Prostate gland (tissue), 2 donors: Measurements from ENCODE around the gene CASP8AP2. TPM values are rescaled to one million over a fixed set of nuclear protein-coding genes. Genes with fewer than 3 reads are reported as not detected.

Experiments
- DNase-seq: peaks from one replicate; pipeline ENCODE4 v3.0.0-alpha.2; 2019; ENCODE audit warnings: low spot score
- H3K27ac ChIP-seq, 2 donors: fragments of 200-600 bp; sonication (generic); 2 replicates each; pipeline ENCODE4 v1.5.1; 2017 to 2019
- H3K27me3 ChIP-seq: fragments of 200-600 bp; sonication (generic); replicated peaks from 2 replicates; pipeline ENCODE4 v1.5.1; 2019; ENCODE audit not compliant: insufficient read depth
- H3K36me3 ChIP-seq, 2 donors: fragments of 200-600 bp; sonication (generic); 1 replicate in 1 of 2; 2 replicates in 1 of 2; pipeline versions ENCODE4 v1.5.1 to v1.8.1; 2017 to 2019
- H3K4me1 ChIP-seq: fragments of 200-600 bp; sonication (generic); replicated peaks from 2 replicates; pipeline ENCODE4 v1.5.1; 2019
- H3K4me3 ChIP-seq, 2 donors: fragments of 200-600 bp; sonication (generic); 2 replicates each; pipeline ENCODE4 v1.5.1; 2017 to 2019
- H3K9me3 ChIP-seq: fragments of 200-600 bp; sonication (generic); 2 replicates; pipeline ENCODE4 v1.5.1; 2017
- POLR2A ChIP-seq: fragments of 450-650 bp; IDR thresholded peaks from one replicate; pipeline ENCODE4 v1.6.1; 2016; ENCODE audit warnings: antibody characterized with exemption, mild to moderate bottlenecking
- POLR2AphosphoS5 ChIP-seq: sonication (generic); formaldehyde crosslinking; IDR thresholded peaks from one replicate; pipeline ENCODE4 v1.6.1; 2017; ENCODE audit warnings: antibody characterized with exemption
- WGBS: methylation state at CpG from one replicate; pipeline ENCODE4 v1.1.5; 2018; 5-methylcytosine and 5-hydroxymethylcytosine counted together
- intact Hi-C: fragments of 100-400 bp; cut with DNase I; formaldehyde crosslinking; loops from one replicate; pipeline ENCODE4 v1.14.2; 2022
- small RNA-seq, 2 donors: library from RNA; depleted of rRNA; stranded (forward); fragments of <200 nt; gene quantifications; one replicate each; pipeline ENCODE3, GENCODE V24; 2016
- total RNA-seq, 2 donors: library from RNA; depleted of rRNA; stranded (reverse); fragments of >200 nt; gene quantifications; one replicate each; pipeline ENCODE4 v1.1.0, GENCODE V29; 2016
- TF ChIP-seq, protein P1 (sequence below), 4 experiments: fragments of 200-600 bp in 2 of 4; fragments of 450-650 bp in 2 of 4; sonication (generic) in 2 of 4; IDR thresholded peaks; 1 replicate in 3 of 4; 2 replicates in 1 of 4; pipeline ENCODE4 v1.5.1; 2016 to 2019; ENCODE audit warnings: antibody characterized with exemption in 4 of 4, mild to moderate bottlenecking in 2 of 4, moderate library complexity in 2 of 4

The CASP8AP2 gene
- total RNA-seq, 2 donors from 2014 or later = 10.9 to 17.7 TPM

DNA sequence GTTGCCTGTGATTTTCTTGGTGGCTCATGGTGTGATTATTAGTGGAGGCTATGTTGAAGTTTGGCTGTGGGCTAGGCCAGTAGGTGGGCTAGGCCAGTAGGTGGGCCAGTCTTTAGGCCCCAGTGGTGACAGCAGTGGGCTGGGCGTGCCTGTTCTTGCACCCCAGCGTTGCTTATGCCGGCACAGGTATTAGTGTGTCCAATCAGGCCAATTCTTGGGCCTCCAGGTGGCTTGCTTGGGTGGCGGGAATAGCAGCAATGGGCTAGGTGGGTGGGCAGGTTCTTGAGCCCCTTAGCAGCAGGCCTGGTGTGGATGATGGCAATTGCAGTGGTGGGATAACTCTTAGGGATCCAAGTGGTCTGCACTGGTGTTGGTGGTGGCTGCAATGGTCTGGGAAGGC, 87.5 kb downstream of the CASP8AP2 start:
- H3K9me3 ChIP-seq = no peaks in the 10 kb centered on the region
- WGBS = 94% methylated on average over 4 of the region's 4 CpGs
- TF ChIP-seq, protein P1, sequence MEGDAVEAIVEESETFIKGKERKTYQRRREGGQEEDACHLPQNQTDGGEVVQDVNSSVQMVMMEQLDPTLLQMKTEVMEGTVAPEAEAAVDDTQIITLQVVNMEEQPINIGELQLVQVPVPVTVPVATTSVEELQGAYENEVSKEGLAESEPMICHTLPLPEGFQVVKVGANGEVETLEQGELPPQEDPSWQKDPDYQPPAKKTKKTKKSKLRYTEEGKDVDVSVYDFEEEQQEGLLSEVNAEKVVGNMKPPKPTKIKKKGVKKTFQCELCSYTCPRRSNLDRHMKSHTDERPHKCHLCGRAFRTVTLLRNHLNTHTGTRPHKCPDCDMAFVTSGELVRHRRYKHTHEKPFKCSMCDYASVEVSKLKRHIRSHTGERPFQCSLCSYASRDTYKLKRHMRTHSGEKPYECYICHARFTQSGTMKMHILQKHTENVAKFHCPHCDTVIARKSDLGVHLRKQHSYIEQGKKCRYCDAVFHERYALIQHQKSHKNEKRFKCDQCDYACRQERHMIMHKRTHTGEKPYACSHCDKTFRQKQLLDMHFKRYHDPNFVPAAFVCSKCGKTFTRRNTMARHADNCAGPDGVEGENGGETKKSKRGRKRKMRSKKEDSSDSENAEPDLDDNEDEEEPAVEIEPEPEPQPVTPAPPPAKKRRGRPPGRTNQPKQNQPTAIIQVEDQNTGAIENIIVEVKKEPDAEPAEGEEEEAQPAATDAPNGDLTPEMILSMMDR (IDR thresholded peaks at IDR 0.05) = no peak
- no peak for TF ChIP-seq POLR2AphosphoS5
- TF ChIP-seq POLR2A = no peak
- H3K36me3 ChIP-seq = no peaks in the 10 kb centered on the region
- intact Hi-C loops = no loop called here
- no peaks in the 10 kb centered on the region for H3K27me3 ChIP-seq
- H3K4me3 ChIP-seq = no peak overlapping the region
- H3K27ac ChIP-seq = no peak overlapping the region
- no peak for DNase-seq
- H3K4me1 ChIP-seq = no peaks in the 10 kb centered on the region

DNA sequence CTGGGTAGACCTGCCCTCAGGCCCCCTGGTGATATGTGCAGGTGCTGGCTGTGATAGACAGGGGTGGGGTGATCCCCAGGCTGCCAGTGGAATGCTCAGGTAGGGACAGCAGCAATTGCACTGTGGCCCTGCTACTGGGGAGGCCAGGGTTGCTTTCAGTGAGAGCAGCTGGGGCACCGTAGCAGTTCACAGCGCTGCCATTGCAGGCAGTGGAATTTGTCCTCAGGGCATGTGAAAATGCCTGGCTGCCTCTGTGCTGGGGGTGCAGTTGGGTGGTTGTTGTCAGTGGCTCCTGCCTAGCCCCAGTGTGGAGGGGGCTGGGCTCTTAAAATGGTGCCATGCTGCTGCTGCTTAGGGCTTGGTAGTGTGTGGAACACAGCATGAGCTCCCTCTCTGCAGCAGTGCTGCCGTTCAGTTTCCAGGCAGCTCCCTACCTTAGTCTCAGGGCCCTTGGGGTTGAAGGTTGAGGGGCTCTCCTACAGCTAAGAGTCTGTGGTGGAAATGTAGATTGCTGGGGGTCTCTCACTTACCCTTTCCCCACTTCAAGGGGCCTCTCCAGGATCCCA, 88.2 kb downstream of the CASP8AP2 start:
- Histone ChIP-seq H3K4me1 (no peaks in the 10 kb centered on the region), H3K36me3 (no peaks in the 10 kb centered on the region), H3K4me3 (no peak overlapping the region), H3K9me3 (no peaks in the 10 kb centered on the region), H3K27me3 (no peaks in the 10 kb centered on the region), H3K27ac (no peak overlapping the region)
- 36% methylated on average over 3 of the region's 3 CpGs for WGBS
- intact Hi-C loops = no loop called here
- TF ChIP-seq POLR2AphosphoS5 (no peak), POLR2A (no peak)
- TF ChIP-seq, protein P1 (IDR thresholded peaks at IDR 0.05) = no peak
- no peak for DNase-seq

Small RNAs within 50 kb of the gene (small RNA-seq; reads per million reads assigned to genes)
- gene DNAJC19P6 (0 reads per million in 2 donors), gene RF00019 (0 reads per million in 2 donors)

Other genes with a start within 250 kb of the CASP8AP2 start
- 10 to 100 TPM; 21.3 to 25.7 TPM for gene LYRM2, start 191.1 kb upstream of the CASP8AP2 start, total RNA-seq
- gene MDN1, start 10.1 kb upstream of the CASP8AP2 start, total RNA-seq = 10 to 100 TPM; 26.2 to 53.3 TPM
- not detected for gene GJA10, start 64.6 kb downstream of the CASP8AP2 start, total RNA-seq